Tibial nerve (tissue), 4 donors: ENCODE results near the gene SEC31A.

ENCODE experiments used
- EP300 ChIP-seq, 2 donors: sonication (generic); formaldehyde crosslinking; IDR thresholded peaks; one replicate each; pipeline ENCODE4 v1.6.1; 2017; ENCODE audit warnings: antibody characterized with exemption in 2 of 2, mild to moderate bottlenecking in 1 of 2
- POLR2A ChIP-seq, 2 donors: fragments of 450-650 bp; IDR thresholded peaks; one replicate each; pipeline ENCODE4 v1.6.1; 2017; ENCODE audit warnings: antibody characterized with exemption in 2 of 2, mild to moderate bottlenecking in 2 of 2, moderate library complexity in 2 of 2
- TF ChIP-seq, protein P1 (sequence below), 5 experiments: fragments of 200-600 bp in 3 of 5; fragments of 450-650 bp in 2 of 5; sonication (generic) in 3 of 5; IDR thresholded peaks; one replicate each; pipeline ENCODE4 v1.5.1; 2016 to 2019; ENCODE audit warnings: antibody characterized with exemption in 5 of 5, mild to moderate bottlenecking in 3 of 5, moderate library complexity in 2 of 5

DNA sequence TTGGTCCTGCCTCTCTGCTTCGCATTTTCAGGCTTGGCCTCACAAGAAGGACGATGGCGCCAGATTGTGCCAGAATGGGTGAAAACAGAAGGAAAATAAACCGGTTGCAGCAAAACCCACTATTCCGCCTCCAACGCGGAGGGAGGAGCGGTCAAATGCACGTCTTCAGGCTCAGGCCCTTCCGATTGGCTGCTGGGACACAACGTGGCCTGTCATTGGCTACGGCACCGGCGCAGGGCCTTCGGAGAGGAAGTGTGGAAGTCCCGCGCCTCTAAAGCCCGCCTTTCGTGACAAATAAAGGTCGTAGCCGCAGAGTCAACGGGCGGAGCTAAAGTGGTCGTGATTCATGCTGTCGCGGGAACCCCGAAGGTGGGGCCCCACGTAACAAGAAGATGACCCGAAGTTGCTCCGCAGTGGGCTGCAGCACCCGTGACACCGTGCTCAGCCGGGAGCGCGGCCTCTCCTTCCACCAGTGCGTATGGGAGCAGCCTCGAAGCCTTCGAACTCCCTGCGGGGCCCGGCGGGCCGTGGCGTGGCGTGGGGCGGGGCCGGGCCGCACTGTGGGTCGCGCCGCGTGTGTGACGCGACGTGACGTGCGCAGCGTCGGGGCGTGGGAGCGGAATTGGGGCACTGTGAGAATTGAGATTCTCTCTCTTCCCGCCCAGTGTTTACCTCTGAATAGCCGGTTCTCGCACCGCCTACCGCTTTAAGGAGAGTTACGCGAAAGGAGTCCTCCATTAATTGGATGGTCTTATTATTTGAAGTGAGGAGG is 9.6 kb upstream of the SEC31A start, which contains the start of gene THAP9:
- TF ChIP-seq EP300 (IDR thresholded peaks at IDR 0.05) (peak; percentile 73 to 95), POLR2A (IDR thresholded peaks at IDR 0.05) (peak; percentile 72 to 85)
- TF ChIP-seq, protein P1, sequence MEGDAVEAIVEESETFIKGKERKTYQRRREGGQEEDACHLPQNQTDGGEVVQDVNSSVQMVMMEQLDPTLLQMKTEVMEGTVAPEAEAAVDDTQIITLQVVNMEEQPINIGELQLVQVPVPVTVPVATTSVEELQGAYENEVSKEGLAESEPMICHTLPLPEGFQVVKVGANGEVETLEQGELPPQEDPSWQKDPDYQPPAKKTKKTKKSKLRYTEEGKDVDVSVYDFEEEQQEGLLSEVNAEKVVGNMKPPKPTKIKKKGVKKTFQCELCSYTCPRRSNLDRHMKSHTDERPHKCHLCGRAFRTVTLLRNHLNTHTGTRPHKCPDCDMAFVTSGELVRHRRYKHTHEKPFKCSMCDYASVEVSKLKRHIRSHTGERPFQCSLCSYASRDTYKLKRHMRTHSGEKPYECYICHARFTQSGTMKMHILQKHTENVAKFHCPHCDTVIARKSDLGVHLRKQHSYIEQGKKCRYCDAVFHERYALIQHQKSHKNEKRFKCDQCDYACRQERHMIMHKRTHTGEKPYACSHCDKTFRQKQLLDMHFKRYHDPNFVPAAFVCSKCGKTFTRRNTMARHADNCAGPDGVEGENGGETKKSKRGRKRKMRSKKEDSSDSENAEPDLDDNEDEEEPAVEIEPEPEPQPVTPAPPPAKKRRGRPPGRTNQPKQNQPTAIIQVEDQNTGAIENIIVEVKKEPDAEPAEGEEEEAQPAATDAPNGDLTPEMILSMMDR (IDR thresholded peaks at IDR 0.05), result peak in 1 of 5 experiments; percentile 25
